Measurements from ENCODE around the gene ACOT8.

- no peak for TF ChIP-seq CTCF (IDR thresholded peaks at IDR 0.05)
- no peak for TF ChIP-seq EZH2 (IDR thresholded peaks at IDR 0.05; ENCODE audit: borderline replicate concordance, insufficient read depth, low read depth, low read length, poor library complexity, severe bottlenecking)
These were observed 6.6 kb upstream of the ACOT8 start for GRCh38 chr20:45863543-45864470.

Measured in B cell (primary cell).